Endothelial cell of umbilical vein (primary cell): ENCODE measurements around the gene GOLIM4.

Experiments
- CTCF ChIP-seq, 2 donors: IDR thresholded peaks; 1 replicate in 1 of 2; 2 replicates in 1 of 2; pipeline ENCODE4 v1.5.1; 2011; ENCODE audit warnings: low read length in 2 of 2, mild to moderate bottlenecking in 2 of 2, moderate library complexity in 2 of 2, control low read depth in 1 of 2, inconsistent platforms in 1 of 2, low read depth in 1 of 2; ENCODE audit not compliant: insufficient read depth in 1 of 2; ENCODE audit errors: extremely low read depth in 1 of 2
- EZH2 ChIP-seq: IDR thresholded peaks from 2 replicates; pipeline ENCODE4 v1.6.1; 2012; ENCODE audit warnings: borderline replicate concordance, low read depth, mild to moderate bottlenecking, moderate library complexity, low read length, inconsistent platforms; ENCODE audit not compliant: severe bottlenecking
- MYC ChIP-seq: IDR thresholded peaks from one replicate; pipeline ENCODE4 v1.6.1; 2011; ENCODE audit warnings: mild to moderate bottlenecking, low read depth, low read length
- POLR2A ChIP-seq: IDR thresholded peaks from 2 replicates; pipeline ENCODE4 v1.6.1; 2012; ENCODE audit warnings: low read depth, mild to moderate bottlenecking, control low read depth, low read length

GRCh38 chr3:167998253-167998652 is 97.5 kb downstream of the GOLIM4 start:
- TF ChIP-seq EZH2 (no peak), POLR2A (no peak), CTCF (IDR thresholded peaks at IDR 0.05; ENCODE audit: extremely low read depth in 1 of 2, insufficient read depth in 1 of 2, low read depth in 1 of 2, low read length in 2 of 2) (no peak), MYC (no peak)
